ENCODE data around the gene SYCP3.

Gene SYCP3

GRCh38 chr12:101750152-101750551, 10.9 kb upstream of the SYCP3 start:
- ATAC-seq, result no peak
- TF ChIP-seq ZNF565 (CRISPR knock-in tag; conservative IDR thresholded peaks at IDR 0.05; ENCODE audit: low read depth), result no peak
- no peak for TF ChIP-seq PPARA (CRISPR knock-in tag; IDR thresholded peaks at IDR 0.05; ENCODE audit: borderline replicate concordance)
- TF ChIP-seq ISL1 (CRISPR knock-in tag; IDR thresholded peaks at IDR 0.05), result no peak

GRCh38 chr12:101749657-101750056, 10.4 kb upstream of the SYCP3 start:
- no peak for ATAC-seq
- TF ChIP-seq OSR1 (CRISPR knock-in tag; IDR thresholded peaks at IDR 0.05) (no peak), ZFP30 (CRISPR knock-in tag; IDR thresholded peaks at IDR 0.05) (no peak), ZNF8 (CRISPR knock-in tag; IDR thresholded peaks at IDR 0.05) (no peak), POU6F1 (CRISPR knock-in tag; IDR thresholded peaks at IDR 0.05; ENCODE audit: borderline replicate concordance, low read depth) (no peak), ZNF70 (CRISPR knock-in tag; IDR thresholded peaks at IDR 0.05) (no peak), GLIS3 (CRISPR knock-in tag; IDR thresholded peaks at IDR 0.05) (no peak), PPARA (CRISPR knock-in tag; IDR thresholded peaks at IDR 0.05; ENCODE audit: borderline replicate concordance) (no peak), ISL1 (CRISPR knock-in tag; IDR thresholded peaks at IDR 0.05) (no peak), CSDC2 (CRISPR knock-in tag; IDR thresholded peaks at IDR 0.05) (no peak), ARNTL (CRISPR knock-in tag; IDR thresholded peaks at IDR 0.05; ENCODE audit: borderline replicate concordance, low read depth) (no peak), ZNF565 (CRISPR knock-in tag; conservative IDR thresholded peaks at IDR 0.05; ENCODE audit: low read depth) (no peak), PATZ1 (CRISPR knock-in tag; IDR thresholded peaks at IDR 0.05; ENCODE audit: borderline replicate concordance) (no peak)

GRCh38 chr12:101748907-101749306, 9.6 kb upstream of the SYCP3 start:
- no peak for ATAC-seq
- TF ChIP-seq TOX (CRISPR knock-in tag; IDR thresholded peaks at IDR 0.05; ENCODE audit: borderline replicate concordance), result no peak

GRCh38 chr12:101747697-101748096, 8.4 kb upstream of the SYCP3 start:
- no peak for ATAC-seq
- TF ChIP-seq GLIS3 (CRISPR knock-in tag; IDR thresholded peaks at IDR 0.05) (no peak), CREB5 (CRISPR knock-in tag; IDR thresholded peaks at IDR 0.05; ENCODE audit: low read depth) (no peak), PATZ1 (CRISPR knock-in tag; IDR thresholded peaks at IDR 0.05; ENCODE audit: borderline replicate concordance) (no peak), ZC3H10 (CRISPR knock-in tag; IDR thresholded peaks at IDR 0.05) (no peak), ARNTL (CRISPR knock-in tag; IDR thresholded peaks at IDR 0.05; ENCODE audit: borderline replicate concordance, low read depth) (no peak), ZNF8 (CRISPR knock-in tag; IDR thresholded peaks at IDR 0.05) (no peak), CSDC2 (CRISPR knock-in tag; IDR thresholded peaks at IDR 0.05) (no peak), ZNF565 (CRISPR knock-in tag; conservative IDR thresholded peaks at IDR 0.05; ENCODE audit: low read depth) (no peak), ZFP30 (CRISPR knock-in tag; IDR thresholded peaks at IDR 0.05) (no peak), CSRNP3 (CRISPR knock-in tag; IDR thresholded peaks at IDR 0.05) (no peak), ZNF70 (CRISPR knock-in tag; IDR thresholded peaks at IDR 0.05) (no peak), POU6F1 (CRISPR knock-in tag; IDR thresholded peaks at IDR 0.05; ENCODE audit: borderline replicate concordance, low read depth) (no peak), ZFP3 (CRISPR knock-in tag; IDR thresholded peaks at IDR 0.05) (no peak), ESRRG (CRISPR knock-in tag; IDR thresholded peaks at IDR 0.05) (no peak), ISL1 (CRISPR knock-in tag; IDR thresholded peaks at IDR 0.05) (no peak), TSHZ2 (CRISPR knock-in tag; IDR thresholded peaks at IDR 0.05) (no peak), PPARA (CRISPR knock-in tag; IDR thresholded peaks at IDR 0.05; ENCODE audit: borderline replicate concordance) (no peak), TOX (CRISPR knock-in tag; IDR thresholded peaks at IDR 0.05; ENCODE audit: borderline replicate concordance) (no peak)
